Measurements from ENCODE around the gene BUB1B. TPM values are rescaled to one million over a fixed set of nuclear protein-coding genes. Genes with fewer than 3 reads are reported as not detected.
A peak's percentile ranks its signal among the peaks of the same experiment; 100 is the strongest.

Gene BUB1B
- total RNA-seq, 6 donors from 2014 or later: 0.79 to 12.1 (median 2.7) TPM; not detected in 1

DNA sequence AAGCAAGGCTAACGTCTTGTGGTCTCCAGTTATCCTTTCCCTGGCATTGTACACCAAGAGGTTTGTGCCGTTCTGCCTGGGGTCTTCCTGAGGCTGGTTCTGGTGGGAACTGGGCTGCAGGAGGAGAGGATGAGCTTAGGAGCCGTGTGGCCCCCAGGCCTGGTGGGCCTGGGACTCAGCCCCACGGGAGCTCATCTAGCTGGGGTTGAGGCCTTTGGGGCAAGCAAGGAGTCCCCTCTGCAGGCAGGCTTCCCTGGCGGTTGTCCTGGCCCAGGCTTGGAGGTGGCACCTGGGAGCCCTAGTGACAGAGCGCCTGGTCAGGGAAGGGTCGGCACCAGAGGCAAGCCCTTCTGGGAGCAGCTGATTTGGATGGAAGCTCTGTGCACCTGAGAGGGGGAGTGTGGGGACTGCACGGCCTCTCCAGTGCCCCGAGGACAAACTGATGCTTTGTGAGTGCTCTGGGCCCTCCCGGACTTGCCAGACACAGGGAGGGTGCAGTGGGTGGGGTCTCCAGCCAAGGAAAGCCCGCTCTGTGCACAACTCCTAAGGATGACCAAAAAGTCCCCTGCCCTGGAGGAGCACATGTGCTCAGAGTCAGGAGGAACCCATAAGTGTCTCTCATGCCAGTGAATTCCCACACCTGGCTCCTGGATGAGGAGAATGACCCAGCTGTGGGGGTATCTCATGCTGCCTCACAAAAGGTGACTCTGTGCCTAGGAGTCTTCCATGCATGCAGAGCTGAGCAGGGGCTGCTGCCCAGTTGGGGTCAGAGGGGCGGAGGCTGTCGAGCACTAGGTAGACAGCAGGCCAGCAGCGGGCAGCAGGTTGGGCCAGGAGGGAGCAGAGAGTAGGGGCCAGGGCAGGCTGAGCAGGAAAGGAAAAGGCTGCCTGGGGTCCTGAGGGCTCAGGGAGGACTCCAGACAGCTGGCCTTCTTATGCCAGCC, 80.7 kb downstream of the BUB1B start:
- DNase-seq (no peak), ATAC-seq (ENCODE audit: low FRiP score in 2 of 2) (no peak)
- no peak for TF ChIP-seq EP300 (IDR thresholded peaks at IDR 0.05)
- TF ChIP-seq, protein P1, sequence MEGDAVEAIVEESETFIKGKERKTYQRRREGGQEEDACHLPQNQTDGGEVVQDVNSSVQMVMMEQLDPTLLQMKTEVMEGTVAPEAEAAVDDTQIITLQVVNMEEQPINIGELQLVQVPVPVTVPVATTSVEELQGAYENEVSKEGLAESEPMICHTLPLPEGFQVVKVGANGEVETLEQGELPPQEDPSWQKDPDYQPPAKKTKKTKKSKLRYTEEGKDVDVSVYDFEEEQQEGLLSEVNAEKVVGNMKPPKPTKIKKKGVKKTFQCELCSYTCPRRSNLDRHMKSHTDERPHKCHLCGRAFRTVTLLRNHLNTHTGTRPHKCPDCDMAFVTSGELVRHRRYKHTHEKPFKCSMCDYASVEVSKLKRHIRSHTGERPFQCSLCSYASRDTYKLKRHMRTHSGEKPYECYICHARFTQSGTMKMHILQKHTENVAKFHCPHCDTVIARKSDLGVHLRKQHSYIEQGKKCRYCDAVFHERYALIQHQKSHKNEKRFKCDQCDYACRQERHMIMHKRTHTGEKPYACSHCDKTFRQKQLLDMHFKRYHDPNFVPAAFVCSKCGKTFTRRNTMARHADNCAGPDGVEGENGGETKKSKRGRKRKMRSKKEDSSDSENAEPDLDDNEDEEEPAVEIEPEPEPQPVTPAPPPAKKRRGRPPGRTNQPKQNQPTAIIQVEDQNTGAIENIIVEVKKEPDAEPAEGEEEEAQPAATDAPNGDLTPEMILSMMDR (IDR thresholded peaks at IDR 0.05): no peak
- TF ChIP-seq POLR2A (IDR thresholded peaks at IDR 0.05): no peak
- TF ChIP-seq POLR2AphosphoS5 (IDR thresholded peaks at IDR 0.05): no peak
- Histone ChIP-seq H3K4me3 (no peak overlapping the region), H3K36me3 (no peaks in the 10 kb centered on the region), H3K27ac (no peak overlapping the region), H3K4me1 (peaks cover 9 to 19% (median 11%) of the 10 kb centered on the region in 4 donors), H3K27me3 (no peaks in the 10 kb centered on the region), H3K9me3 (no peaks in the 10 kb centered on the region)
- 89 to 91% methylated on average over 9 to 14 of the region's 14 CpGs for WGBS, 2 donors

DNA sequence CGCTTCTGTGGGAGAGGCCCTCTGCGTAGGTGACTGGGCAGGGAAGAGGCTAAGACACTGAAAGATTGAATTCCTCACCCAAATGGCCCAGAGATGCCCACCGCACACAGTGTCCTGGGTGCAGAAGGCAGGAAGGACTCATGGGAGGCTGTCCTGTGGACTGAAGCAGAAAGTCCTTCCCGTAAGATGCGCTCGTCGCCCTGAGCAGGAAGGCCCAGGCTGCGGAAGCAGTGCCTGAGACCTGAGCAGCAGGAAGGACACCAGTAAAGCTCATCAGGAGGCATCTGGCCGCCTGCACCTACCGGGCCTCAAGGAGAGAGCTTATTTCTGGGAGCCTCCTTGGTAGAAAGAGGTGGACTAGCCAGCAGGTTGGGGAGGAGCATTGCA, 81.3 kb downstream of the BUB1B start:
- no peak overlapping the region for H3K4me3 ChIP-seq
- TF ChIP-seq POLR2A (IDR thresholded peaks at IDR 0.05): no peak
- TF ChIP-seq EP300 (IDR thresholded peaks at IDR 0.05): no peak
- TF ChIP-seq, protein P1 (IDR thresholded peaks at IDR 0.05): no peak
- TF ChIP-seq POLR2AphosphoS5 (IDR thresholded peaks at IDR 0.05): no peak
- peaks cover 9 to 19% (median 11%) of the 10 kb centered on the region in 4 donors for H3K4me1 ChIP-seq
- no peak overlapping the region for H3K27ac ChIP-seq
- no peaks in the 10 kb centered on the region for H3K9me3 ChIP-seq
- ATAC-seq (ENCODE audit: low FRiP score in 2 of 2) (no peak), DNase-seq (no peak)
- H3K36me3 ChIP-seq: no peaks in the 10 kb centered on the region
- WGBS, 2 donors: 93 to 96% methylated on average over 9 to 10 of the region's 10 CpGs
- no peaks in the 10 kb centered on the region for H3K27me3 ChIP-seq

DNA sequence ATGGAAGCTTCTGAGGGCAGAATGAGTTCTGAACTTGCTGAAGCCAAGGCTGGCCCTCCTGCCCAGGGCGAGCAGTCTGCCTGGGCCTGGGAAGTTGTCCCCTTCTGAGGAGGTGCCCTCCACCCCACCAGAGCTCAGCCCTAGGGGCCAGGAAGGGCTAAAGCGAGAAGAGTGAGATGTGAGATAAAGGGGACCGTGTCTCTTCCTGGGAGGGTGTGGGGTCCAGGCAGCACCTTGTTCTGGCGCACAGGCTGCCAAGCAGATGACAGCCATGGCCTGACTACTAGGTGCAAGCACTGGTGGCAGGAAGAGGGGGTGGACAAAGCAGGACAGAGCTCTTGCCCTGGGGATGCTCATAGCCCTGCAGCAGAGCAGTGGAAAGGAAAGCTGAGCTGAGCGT, 81.7 kb downstream of the BUB1B start:
- Histone ChIP-seq H3K9me3 (no peaks in the 10 kb centered on the region), H3K27me3 (no peaks in the 10 kb centered on the region), H3K4me3 (no peak overlapping the region), H3K36me3 (no peaks in the 10 kb centered on the region), H3K27ac (no peak overlapping the region), H3K4me1 (peaks cover 9 to 19% (median 11%) of the 10 kb centered on the region in 4 donors)
- no peak for ATAC-seq (ENCODE audit: low FRiP score in 2 of 2)
- WGBS, 2 donors: 83 to 93% methylated on average over 5 of the region's 5 CpGs
- peak in 1 of 2 donors; percentile 16 for DNase-seq
- TF ChIP-seq POLR2AphosphoS5 (IDR thresholded peaks at IDR 0.05): no peak
- TF ChIP-seq, protein P1 (IDR thresholded peaks at IDR 0.05): no peak
- no peak for TF ChIP-seq POLR2A (IDR thresholded peaks at IDR 0.05)

DNA sequence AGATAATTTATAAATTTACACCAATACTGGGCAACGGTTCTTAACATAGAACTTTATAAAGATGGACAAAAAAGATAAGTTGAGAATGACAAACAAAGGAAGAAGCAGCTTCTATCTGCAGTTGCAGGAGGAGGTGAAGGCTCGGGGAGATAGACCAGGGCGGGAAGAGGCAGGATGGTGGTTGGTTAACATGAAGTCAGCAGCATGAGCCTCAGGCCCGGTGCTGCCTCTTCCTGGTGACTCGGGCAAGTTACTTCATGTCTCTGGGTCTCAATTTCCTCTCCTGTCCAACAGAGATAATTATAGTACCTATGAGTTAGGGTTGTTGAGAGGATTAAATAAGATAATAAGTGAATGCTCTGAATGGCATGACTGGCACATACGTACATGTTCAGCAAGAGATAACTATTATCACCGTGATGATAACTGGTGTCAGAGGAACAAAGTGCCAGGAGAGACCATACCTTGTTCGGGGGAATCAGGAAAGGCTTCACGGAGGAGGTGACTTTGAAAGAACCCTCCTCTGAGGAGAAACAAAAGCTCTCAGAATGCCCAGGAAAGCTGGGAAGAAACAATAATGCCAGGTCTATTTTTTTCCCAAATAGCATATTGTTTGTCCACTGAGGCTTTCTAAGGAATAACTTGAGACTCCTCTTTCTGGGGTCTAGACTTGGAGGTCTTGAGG, 82.4 kb downstream of the BUB1B start:
- TF ChIP-seq EP300 (IDR thresholded peaks at IDR 0.05) (no peak), POLR2A (IDR thresholded peaks at IDR 0.05) (no peak), POLR2AphosphoS5 (IDR thresholded peaks at IDR 0.05) (no peak)
- TF ChIP-seq, protein P1 (IDR thresholded peaks at IDR 0.05): no peak
- no peak overlapping the region for H3K4me3 ChIP-seq
- ATAC-seq (ENCODE audit: low FRiP score in 2 of 2): no peak
- no peak overlapping the region for H3K27ac ChIP-seq
- no peaks in the 10 kb centered on the region for H3K27me3 ChIP-seq
- peaks cover 9 to 19% (median 11%) of the 10 kb centered on the region in 4 donors for H3K4me1 ChIP-seq
- no peaks in the 10 kb centered on the region for H3K36me3 ChIP-seq
- no peaks in the 10 kb centered on the region for H3K9me3 ChIP-seq
- peak in 1 of 2 donors; percentile 15 for DNase-seq
- WGBS, 2 donors: 80 to 81% methylated on average over 9 of the region's 9 CpGs
